Tibial artery (tissue), 4 donors: Measurements from ENCODE around the gene TRUB1.

Experiments used
- DNase-seq, 2 donors: peaks; one replicate each; pipeline ENCODE4 v3.0.0-alpha.2; 2019
- H3K27ac ChIP-seq, 2 donors: fragments of 200-600 bp; sonication (generic) in 1 of 2; 1 replicate in 1 of 2; 2 replicates in 1 of 2; pipeline ENCODE4 v1.5.1; 2018 to 2019; ENCODE audit warnings: mild to moderate bottlenecking in 1 of 2
- H3K27me3 ChIP-seq, 2 donors: fragments of 200-600 bp; sonication (generic) in 1 of 2; one replicate each; pipeline versions ENCODE4 v1.5.1 to v1.6.0; 2016 to 2019
- H3K36me3 ChIP-seq, 3 donors: fragments of 200-600 bp; sonication (generic) in 2 of 3; one replicate each; pipeline ENCODE4 v1.5.1; 2016 to 2019; ENCODE audit warnings: mild to moderate bottlenecking in 2 of 3
- H3K4me1 ChIP-seq, 4 donors: fragments of 200-600 bp; sonication (generic) in 2 of 4; 1 replicate in 3 of 4; 2 replicates in 1 of 4; pipeline ENCODE4 v1.5.1; 2016 to 2019
- H3K4me3 ChIP-seq, 2 donors: fragments of 200-600 bp; sonication (generic) in 1 of 2; 1 replicate in 1 of 2; 2 replicates in 1 of 2; pipeline ENCODE4 v1.5.1; 2018 to 2019; ENCODE audit warnings: mild to moderate bottlenecking in 2 of 2
- H3K9me3 ChIP-seq, 3 donors: fragments of 200-600 bp; sonication (generic) in 1 of 3; one replicate each; pipeline ENCODE4 v1.5.1; 2016 to 2019
- CTCF ChIP-seq, 2 experiments: fragments of 200-600 bp in 1 of 2; fragments of 450-650 bp in 1 of 2; IDR thresholded peaks; one replicate each; pipeline ENCODE4 v1.5.1; 2017 to 2019; ENCODE audit warnings: antibody characterized with exemption in 2 of 2, mild to moderate bottlenecking in 1 of 2, moderate library complexity in 1 of 2
- intact Hi-C: fragments of 100-400 bp; cut with DNase I; formaldehyde crosslinking; loops from one replicate; pipeline ENCODE4 v1.15.0; 2023; ENCODE audit warnings: low total_unique reads

Gene TRUB1

GRCh38 chr10:114911801-114912469 lies 26.1 kb upstream of the TRUB1 start:
- intact Hi-C loops, result no loop called here
- Histone ChIP-seq H3K9me3 (no peaks in the 10 kb centered on the region), H3K4me3 (no peak overlapping the region), H3K36me3 (no peaks in the 10 kb centered on the region), H3K27me3 (no peaks in the 10 kb centered on the region), H3K4me1 (no peaks in the 10 kb centered on the region), H3K27ac (no peak overlapping the region)
- no peak for DNase-seq
- TF ChIP-seq CTCF (IDR thresholded peaks at IDR 0.05), result no peak

DNA sequence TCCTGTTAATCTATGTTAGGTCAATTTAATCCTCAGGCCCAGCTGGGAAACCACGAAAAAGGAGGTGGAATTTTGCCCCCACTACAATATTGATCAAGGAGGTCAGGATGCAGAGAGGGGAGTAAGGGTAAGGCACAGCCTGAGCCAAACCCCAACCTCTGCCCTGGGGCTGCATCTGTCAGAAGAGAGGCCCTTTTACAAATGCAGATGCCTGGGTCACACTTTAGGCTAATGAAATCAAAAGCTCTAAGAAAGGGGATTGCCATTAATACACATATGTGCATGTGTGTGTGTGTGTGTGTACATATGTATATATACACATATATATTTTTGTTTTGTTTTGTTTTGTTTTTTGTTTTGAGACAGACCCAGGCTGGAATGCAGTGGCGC lies 25.5 kb upstream of the TRUB1 start:
- H3K36me3 ChIP-seq, result no peaks in the 10 kb centered on the region
- H3K4me1 ChIP-seq, result no peaks in the 10 kb centered on the region
- TF ChIP-seq CTCF (IDR thresholded peaks at IDR 0.05), result no peak
- H3K4me3 ChIP-seq, result no peak overlapping the region
- no peak overlapping the region for H3K27ac ChIP-seq
- no peak for DNase-seq
- H3K27me3 ChIP-seq, result no peaks in the 10 kb centered on the region
- H3K9me3 ChIP-seq, result no peaks in the 10 kb centered on the region
- intact Hi-C loops, result no loop called here

DNA sequence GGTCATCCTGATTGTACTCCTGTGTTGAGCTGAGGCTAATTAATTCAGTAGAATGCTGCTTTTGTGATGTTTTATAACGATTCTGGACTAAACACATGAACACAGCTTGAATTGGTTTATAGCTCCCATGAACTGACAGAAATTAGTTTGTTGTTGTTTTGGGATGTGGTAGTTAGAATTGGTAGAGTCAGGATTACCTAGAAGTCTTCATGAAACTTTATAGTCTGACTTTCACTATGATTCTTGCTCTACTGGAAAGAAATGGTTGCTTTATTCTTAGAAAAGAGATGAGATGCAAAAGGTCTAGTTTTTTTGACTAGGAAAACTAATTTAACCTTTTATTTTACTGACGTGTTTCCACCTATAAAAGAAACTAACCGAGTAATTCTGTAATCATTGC lies 23.4 kb upstream of the TRUB1 start:
- H3K36me3 ChIP-seq, result no peaks in the 10 kb centered on the region
- intact Hi-C loops, result no loop called here
- no peak overlapping the region for H3K27ac ChIP-seq
- H3K27me3 ChIP-seq, result no peaks in the 10 kb centered on the region
- no peaks in the 10 kb centered on the region for H3K9me3 ChIP-seq
- DNase-seq, result no peak
- no peak for TF ChIP-seq CTCF (IDR thresholded peaks at IDR 0.05)
- H3K4me1 ChIP-seq, result no peaks in the 10 kb centered on the region
- H3K4me3 ChIP-seq, result no peak overlapping the region

DNA sequence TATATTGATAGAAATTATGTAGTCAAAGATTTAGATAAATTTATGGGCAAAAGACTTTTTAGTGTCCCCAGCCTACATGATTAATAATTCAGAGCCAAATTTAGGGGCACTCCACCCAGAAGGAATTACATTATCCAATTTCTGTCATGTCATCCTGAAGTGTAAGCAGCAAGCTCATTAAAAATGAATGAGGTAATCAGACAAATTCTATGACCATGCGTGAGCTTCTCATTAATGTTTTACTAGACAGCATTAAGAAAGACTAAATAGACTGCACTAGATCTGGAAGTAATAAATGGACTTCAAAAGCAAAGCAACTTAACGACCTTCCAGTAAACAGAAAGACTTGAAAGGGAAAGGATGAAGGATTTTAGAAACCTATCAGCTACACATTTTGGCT lies 22.7 kb upstream of the TRUB1 start:
- H3K36me3 ChIP-seq, result no peaks in the 10 kb centered on the region
- intact Hi-C loops, result no loop called here
- H3K4me1 ChIP-seq, result no peaks in the 10 kb centered on the region
- H3K9me3 ChIP-seq, result no peaks in the 10 kb centered on the region
- no peak for DNase-seq
- TF ChIP-seq CTCF (IDR thresholded peaks at IDR 0.05), result no peak
- no peaks in the 10 kb centered on the region for H3K27me3 ChIP-seq
- H3K27ac ChIP-seq, result no peak overlapping the region
- no peak overlapping the region for H3K4me3 ChIP-seq

DNA sequence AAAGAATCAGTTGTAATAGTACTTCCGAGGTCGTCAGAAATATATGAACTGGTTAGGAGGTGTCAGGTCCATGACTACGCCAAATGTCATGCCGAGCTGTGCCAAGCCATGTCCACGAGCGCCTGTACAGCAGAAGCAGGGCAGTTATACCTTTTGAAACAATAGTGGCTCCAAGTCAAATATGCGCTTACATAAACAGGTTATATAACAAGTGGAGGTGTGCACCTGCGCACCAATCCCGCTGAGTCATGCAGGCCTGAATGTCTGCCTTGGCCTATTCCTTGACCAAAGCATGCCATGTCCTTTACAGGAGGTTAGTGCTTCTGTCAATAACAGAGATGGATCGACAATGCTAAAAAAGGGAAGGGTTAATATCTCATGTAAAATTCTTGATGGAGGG lies 21.3 kb upstream of the TRUB1 start:
- intact Hi-C loops, result no loop called here
- no peak for DNase-seq

More for the DNA sequence above, 21.3 kb upstream of the TRUB1 start:
- H3K9me3 ChIP-seq, result no peaks in the 10 kb centered on the region
- TF ChIP-seq CTCF (IDR thresholded peaks at IDR 0.05), result no peak
- H3K36me3 ChIP-seq, result no peaks in the 10 kb centered on the region
- no peak overlapping the region for H3K4me3 ChIP-seq
- no peak overlapping the region for H3K27ac ChIP-seq
- H3K27me3 ChIP-seq, result no peaks in the 10 kb centered on the region
- no peaks in the 10 kb centered on the region for H3K4me1 ChIP-seq
